Astrocyte of the cerebellum (primary cell): ENCODE results near the gene FBXL3.

ENCODE experiments used
- DNase-seq: peaks from one replicate; pipeline ENCODE4 v3.0.0-alpha.2; 2011; ENCODE audit warnings: low read depth
- H3K4me3 ChIP-seq: 2 replicates; pipeline ENCODE4 v1.5.1; 2011; ENCODE audit warnings: mild to moderate bottlenecking, low read depth, low read length, moderate library complexity
- CTCF ChIP-seq: IDR thresholded peaks from 2 replicates; pipeline ENCODE4 v1.5.1; 2012; ENCODE audit warnings: low read length, low read depth, moderate library complexity, mild to moderate bottlenecking; ENCODE audit errors: missing control alignments
- in situ Hi-C: cut with HindIII; loops from 2 replicates; pipeline ENCODE4 v1.10.0; 2017; ENCODE audit warnings: low sequenced_read_pairs

FBXL3 gene

GRCh38 chr13:77002590-77003190, 24.3 kb downstream of the FBXL3 start:
- no peak overlapping the region for H3K4me3 ChIP-seq
- in situ Hi-C loops = no loop called here
- no peak for DNase-seq
- peak; percentile 81 for TF ChIP-seq CTCF

GRCh38 chr13:77001963-77002587, 24.9 kb downstream of the FBXL3 start:
- no peak for DNase-seq
- in situ Hi-C loops = no loop called here
- no peak for TF ChIP-seq CTCF
- H3K4me3 ChIP-seq = no peak overlapping the region

GRCh38 chr13:77001540-77001939, 25.4 kb downstream of the FBXL3 start:
- no peak for DNase-seq
- no peak for TF ChIP-seq CTCF
- in situ Hi-C loops = no loop called here
- H3K4me3 ChIP-seq = no peak overlapping the region

- in situ Hi-C loops = no loop called here
- DNase-seq = no peak
- TF ChIP-seq CTCF = no peak
- no peak overlapping the region for H3K4me3 ChIP-seq
Observed at GRCh38 chr13:77000475-77000874, 26.5 kb downstream of the FBXL3 start.

- no peak overlapping the region for H3K4me3 ChIP-seq
- in situ Hi-C loops = no loop called here
- TF ChIP-seq CTCF = no peak
- DNase-seq = no peak
Observed at GRCh38 chr13:76994281-76994680, 32.7 kb downstream of the FBXL3 start.

GRCh38 chr13:76993473-76993872, 33.5 kb downstream of the FBXL3 start:
- TF ChIP-seq CTCF = no peak
- DNase-seq = no peak
- no peak overlapping the region for H3K4me3 ChIP-seq
- in situ Hi-C loops = no loop called here
